Measurements from ENCODE around the gene HENMT1.
"Not testable (repeated sequence)": the region's sequence is repeated elsewhere in the genome, so short reads cannot be mapped to it uniquely, and the experiment has no call there.

Gene HENMT1

DNA sequence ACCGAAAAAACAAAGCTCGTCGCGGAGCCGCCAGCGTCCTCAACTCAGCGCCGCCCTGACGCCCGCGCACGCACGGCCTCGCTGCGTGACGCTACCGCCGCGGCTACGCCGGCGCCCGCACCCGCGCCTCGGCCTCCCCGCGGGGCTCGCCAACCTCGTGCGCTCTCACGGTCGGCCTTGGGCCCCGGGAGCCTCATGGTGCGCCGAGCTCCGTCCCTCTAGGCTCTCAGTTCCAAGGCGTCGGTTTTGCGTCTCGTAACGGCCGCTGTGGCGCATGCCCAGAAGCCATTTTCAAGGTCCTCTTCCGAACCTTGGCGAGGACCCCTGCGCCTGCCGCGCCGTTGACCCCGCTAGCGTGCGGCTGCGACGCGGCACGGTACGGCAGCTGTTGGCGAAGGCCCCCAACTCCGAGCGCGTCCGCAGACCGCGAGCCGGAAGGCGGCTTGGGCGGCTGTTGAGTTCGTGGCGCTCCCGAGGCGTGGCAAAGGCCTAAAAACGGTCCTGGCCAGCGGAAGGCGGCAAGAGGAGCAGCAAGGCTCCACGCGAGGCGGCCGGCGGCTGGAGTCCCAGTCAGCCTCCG, at the start of gene HENMT1:
HENMT1 (minus strand) TSS at position 64 of the 580 bp plus-strand sequence. CDS start 1,209 bp downstream, outside the sequence.
- no peak for TF ChIP-seq JUND (IDR thresholded peaks at IDR 0.05; ENCODE audit: low read depth)
- DNase-seq (ENCODE audit: low read depth in 1 of 2, low spot score in 1 of 2) = no peak
- in situ Hi-C loops (cut with HindIII; ENCODE audit: low pct_unique_long_range_greater_than_20kb, low sequenced_read_pairs) = no loop called here

- no peak for DNase-seq (ENCODE audit: low read depth in 1 of 2, low spot score in 1 of 2)
- in situ Hi-C loops (cut with HindIII; ENCODE audit: low pct_unique_long_range_greater_than_20kb, low sequenced_read_pairs) = no loop called here
These were observed 48.1 kb upstream of the HENMT1 start for GRCh38 chr1:108708691-108709660.

DNA sequence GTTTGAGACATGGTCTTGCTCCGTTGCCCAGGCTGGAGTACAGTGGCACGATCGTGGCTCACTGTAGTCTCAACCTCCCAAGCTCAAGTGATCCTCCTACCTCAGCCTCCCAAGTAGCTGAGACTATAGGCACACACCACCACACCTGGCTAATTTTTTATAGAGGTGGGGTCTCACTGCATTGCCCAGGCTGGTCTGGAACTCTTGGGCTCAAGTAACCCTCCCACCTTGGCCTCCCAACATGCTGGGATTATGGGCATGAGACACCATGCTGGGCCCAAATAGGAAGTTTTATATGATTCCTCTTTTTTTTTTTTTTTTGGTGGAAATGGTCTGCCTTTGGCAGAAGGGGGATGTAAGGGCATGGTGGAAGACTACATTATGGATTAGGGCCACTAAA, 45.8 kb upstream of the HENMT1 start:
- in situ Hi-C loops (cut with HindIII; ENCODE audit: low pct_unique_long_range_greater_than_20kb, low sequenced_read_pairs) = no loop called here
- TF ChIP-seq JUND (IDR thresholded peaks at IDR 0.05; ENCODE audit: low read depth) = no peak
- no peak for DNase-seq (ENCODE audit: low read depth in 1 of 2, low spot score in 1 of 2)

More at GRCh38 chr1:108708691-108709660, 48.1 kb upstream of the HENMT1 start:
- TF ChIP-seq JUND (IDR thresholded peaks at IDR 0.05; ENCODE audit: low read depth) = no peak

DNA sequence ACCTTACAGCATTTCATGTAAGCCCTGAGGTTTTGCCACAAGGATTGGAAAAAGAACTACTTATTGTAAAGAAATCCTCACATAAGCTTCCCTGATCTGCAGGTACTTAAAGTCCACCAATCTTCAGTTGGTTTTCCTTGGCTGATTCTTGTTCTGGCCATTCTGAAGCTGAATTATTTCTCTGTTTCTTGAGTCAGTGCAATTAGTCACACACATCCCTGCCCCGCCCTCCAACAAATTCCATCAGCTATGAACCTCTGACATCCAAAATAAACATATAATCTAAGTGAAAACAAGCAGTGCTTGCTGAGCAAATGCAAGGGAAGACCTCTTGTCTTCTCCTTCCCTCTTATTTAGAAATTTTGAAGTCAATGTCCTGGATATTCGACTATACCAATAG, 43.6 kb upstream of the HENMT1 start:
- no peak for TF ChIP-seq JUND (IDR thresholded peaks at IDR 0.05; ENCODE audit: low read depth)
- DNase-seq (ENCODE audit: low read depth in 1 of 2, low spot score in 1 of 2) = no peak
- in situ Hi-C loops (cut with HindIII; ENCODE audit: low pct_unique_long_range_greater_than_20kb, low sequenced_read_pairs) = no loop called here

DNA sequence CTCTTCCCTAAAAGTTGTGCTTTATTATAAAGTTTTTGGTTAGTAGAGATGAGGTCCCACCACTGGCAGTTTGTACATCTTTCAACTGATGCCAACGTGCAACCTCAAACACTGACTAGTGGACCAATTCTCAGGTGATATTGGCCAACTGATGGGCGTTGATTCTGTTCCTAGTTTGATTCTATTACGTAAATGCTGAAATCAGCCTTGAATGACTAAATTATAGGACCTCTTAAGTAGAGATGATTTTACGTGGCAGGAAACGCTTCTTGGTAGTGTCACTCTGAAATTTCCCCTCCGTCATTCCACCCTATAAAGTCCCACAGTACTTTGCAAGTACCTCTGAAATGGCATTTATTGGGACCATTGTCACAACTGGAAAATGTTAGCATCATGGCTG, 43.0 kb upstream of the HENMT1 start:
- in situ Hi-C loops (cut with HindIII; ENCODE audit: low pct_unique_long_range_greater_than_20kb, low sequenced_read_pairs) = no loop called here
- no peak for DNase-seq (ENCODE audit: low read depth in 1 of 2, low spot score in 1 of 2)
- TF ChIP-seq JUND (IDR thresholded peaks at IDR 0.05; ENCODE audit: low read depth) = no peak

DNA sequence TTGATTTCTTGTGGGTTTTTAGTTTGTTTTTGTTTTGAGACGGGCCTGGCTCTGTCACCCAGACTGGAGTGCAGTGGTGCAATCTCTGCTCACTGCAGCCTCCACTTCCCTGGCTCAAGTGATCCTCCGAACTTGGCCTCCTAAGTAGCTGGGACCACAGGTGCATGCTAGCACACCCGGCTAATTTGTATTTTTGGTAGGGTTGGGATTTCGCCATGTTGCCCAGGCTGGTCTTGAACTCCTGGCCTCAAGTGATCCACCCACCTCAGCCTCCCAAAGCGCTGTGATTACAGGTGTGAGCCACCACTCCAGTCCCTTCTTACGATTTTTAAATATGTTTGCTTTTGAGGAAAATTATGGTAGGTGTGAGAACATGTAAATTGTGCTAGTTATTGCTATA, 41.2 kb upstream of the HENMT1 start:
- in situ Hi-C loops (cut with HindIII; ENCODE audit: low pct_unique_long_range_greater_than_20kb, low sequenced_read_pairs); DNase-seq (ENCODE audit: low read depth in 1 of 2, low spot score in 1 of 2): not testable (repeated sequence)

DNA sequence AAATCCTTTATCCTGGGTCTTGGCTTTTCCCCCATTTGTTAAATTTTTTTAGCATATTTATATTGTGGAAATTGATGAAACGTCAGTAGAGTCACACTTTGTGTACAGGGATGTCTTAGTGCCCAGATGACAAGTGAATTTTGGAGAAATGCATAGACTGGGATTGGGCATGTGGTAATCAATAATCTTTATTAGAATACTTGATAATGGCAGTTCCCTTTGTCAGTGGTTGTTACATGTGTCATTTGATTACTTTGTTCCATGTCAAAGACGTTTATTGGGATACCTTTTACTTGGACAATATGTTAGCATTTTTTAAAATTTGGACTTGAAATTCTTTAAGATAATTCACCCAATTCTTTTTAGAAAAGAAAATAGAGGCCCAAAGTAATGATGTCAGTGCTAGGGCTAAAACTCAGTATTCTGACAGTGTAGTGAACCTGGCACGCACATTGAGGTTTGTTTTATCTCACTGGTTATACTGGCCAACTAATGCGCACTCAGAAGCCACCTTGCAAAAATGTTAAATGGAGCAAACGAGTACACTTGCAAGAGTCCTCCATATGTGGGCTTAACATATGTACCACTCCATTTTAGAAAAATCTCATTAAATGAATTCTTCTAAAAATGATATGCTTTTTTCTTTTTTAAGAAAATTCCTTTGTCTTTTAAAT, 40.4 kb upstream of the HENMT1 start:
- in situ Hi-C loops (cut with HindIII; ENCODE audit: low pct_unique_long_range_greater_than_20kb, low sequenced_read_pairs) = no loop called here
- DNase-seq (ENCODE audit: low read depth in 1 of 2, low spot score in 1 of 2) = no peak
- no peak for TF ChIP-seq JUND (IDR thresholded peaks at IDR 0.05; ENCODE audit: low read depth)

DNA sequence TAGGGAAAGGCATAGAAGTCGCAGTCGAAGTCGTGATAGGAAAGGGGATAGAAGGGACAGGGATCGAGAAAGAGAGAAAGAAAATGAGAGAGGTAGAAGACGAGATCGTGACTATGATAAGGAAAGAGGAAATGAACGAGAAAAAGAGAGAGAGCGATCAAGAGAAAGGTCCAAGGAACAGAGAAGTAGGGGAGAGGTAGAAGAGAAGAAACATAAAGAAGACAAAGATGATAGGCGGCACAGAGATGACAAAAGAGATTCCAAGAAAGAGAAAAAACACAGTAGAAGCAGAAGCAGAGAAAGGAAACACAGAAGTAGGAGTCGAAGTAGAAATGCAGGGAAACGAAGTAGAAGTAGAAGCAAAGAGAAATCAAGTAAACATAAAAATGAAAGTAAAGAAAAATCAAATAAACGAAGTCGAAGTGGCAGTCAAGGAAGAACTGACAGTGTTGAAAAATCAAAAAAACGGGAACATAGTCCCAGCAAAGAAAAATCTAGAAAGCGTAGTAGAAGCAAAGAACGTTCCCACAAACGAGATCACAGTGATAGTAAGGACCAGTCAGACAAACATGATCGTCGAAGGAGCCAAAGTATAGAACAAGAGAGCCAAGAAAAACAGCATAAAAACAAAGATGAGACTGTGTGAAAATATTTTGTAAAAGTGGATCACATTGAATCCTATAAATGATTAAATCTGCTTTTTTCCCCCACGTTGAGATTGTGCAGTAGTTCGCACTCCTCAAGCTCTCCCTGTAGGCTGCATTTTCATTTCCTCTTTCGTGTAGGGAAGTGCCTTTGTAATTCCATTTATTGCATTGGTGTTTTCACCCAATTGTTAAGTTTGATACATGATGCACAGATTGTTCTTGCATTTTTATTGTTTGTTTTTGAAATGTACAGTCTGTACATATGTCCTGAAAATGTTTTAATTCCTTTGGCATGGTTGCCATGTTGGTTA, 38.8 kb upstream of the HENMT1 start:
- no peak for TF ChIP-seq JUND (IDR thresholded peaks at IDR 0.05; ENCODE audit: low read depth)
- no peak for DNase-seq (ENCODE audit: low read depth in 1 of 2, low spot score in 1 of 2)
- in situ Hi-C loops (cut with HindIII; ENCODE audit: low pct_unique_long_range_greater_than_20kb, low sequenced_read_pairs) = no loop called here

DNA sequence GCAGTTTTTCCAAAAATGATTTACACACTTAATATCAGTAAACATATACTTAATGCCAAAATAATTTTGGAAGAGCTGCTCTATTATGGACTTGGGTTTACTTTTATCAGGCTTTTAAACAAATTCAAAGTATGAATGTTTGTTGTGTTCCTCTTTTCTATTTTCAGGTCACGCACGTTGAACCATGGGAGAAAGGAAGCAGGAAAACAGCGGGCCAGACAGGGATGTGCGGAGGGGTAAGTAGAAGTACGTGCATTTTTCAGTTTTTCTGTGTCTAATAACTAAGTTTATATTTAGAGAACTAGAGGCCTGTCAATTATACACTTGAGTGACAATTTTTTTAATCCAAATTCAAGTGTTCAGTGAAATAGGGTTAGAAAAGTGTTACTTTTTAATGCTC, 34.6 kb upstream of the HENMT1 start:
- no peak for TF ChIP-seq JUND (IDR thresholded peaks at IDR 0.05; ENCODE audit: low read depth)
- in situ Hi-C loops (cut with HindIII; ENCODE audit: low pct_unique_long_range_greater_than_20kb, low sequenced_read_pairs) = no loop called here
- DNase-seq (ENCODE audit: low read depth in 1 of 2, low spot score in 1 of 2) = no peak

- in situ Hi-C loops (cut with HindIII; ENCODE audit: low pct_unique_long_range_greater_than_20kb, low sequenced_read_pairs) = no loop called here
- peak; percentile 11 to 67 for DNase-seq (ENCODE audit: low read depth in 1 of 2, low spot score in 1 of 2)
- TF ChIP-seq JUND (IDR thresholded peaks at IDR 0.05; ENCODE audit: low read depth) = no peak
These were observed 32.1 kb upstream of the HENMT1 start for GRCh38 chr1:108692724-108693655.

All from T47D (cell line).